Activated CD8-positive, alpha-beta memory T cell treated with anti-CD3 and anti-CD28 coated beads for 4 hours (primary cell): ENCODE results near the gene FRAS1.
"Not testable (repeated sequence)": the region's sequence is repeated elsewhere in the genome, so short reads cannot be mapped to it uniquely, and the experiment has no call there.

Experiments
- DNase-seq, 2 donors: peaks; one replicate each; pipeline ENCODE4 v3.0.0-alpha.2; 2020; ENCODE audit warnings: low read depth in 2 of 2

The FRAS1 gene

GRCh38 chr4:78057600-78058550, 752 bp downstream of the FRAS1 start:
- DNase-seq, result no peak

GRCh38 chr4:78058591-78059523, 1.7 kb downstream of the FRAS1 start:
- DNase-seq, result no peak

- no peak for DNase-seq
These were observed 2.4 kb downstream of the FRAS1 start for GRCh38 chr4:78059524-78059889.

- DNase-seq, result no peak
These were observed 2.8 kb downstream of the FRAS1 start for GRCh38 chr4:78059938-78060337.

- no peak for DNase-seq
These were observed 4.9 kb downstream of the FRAS1 start for GRCh38 chr4:78061939-78062570.

GRCh38 chr4:78065508-78066192, 8.5 kb downstream of the FRAS1 start:
- DNase-seq, result no peak

- DNase-seq, result no peak
These were observed 11.4 kb downstream of the FRAS1 start for GRCh38 chr4:78068481-78068880.

GRCh38 chr4:78069319-78069718, 12.2 kb downstream of the FRAS1 start:
- no peak for DNase-seq

GRCh38 chr4:78069859-78070258, 12.7 kb downstream of the FRAS1 start:
- no peak for DNase-seq

GRCh38 chr4:78070731-78071282, 13.7 kb downstream of the FRAS1 start:
- DNase-seq, result no peak

GRCh38 chr4:78074759-78075158, 17.6 kb downstream of the FRAS1 start:
- no peak for DNase-seq

GRCh38 chr4:78075986-78076385, 18.9 kb downstream of the FRAS1 start:
- no peak for DNase-seq

- no peak for DNase-seq
These were observed 21.0 kb downstream of the FRAS1 start for GRCh38 chr4:78078101-78078500.

GRCh38 chr4:78079726-78080430, 22.8 kb downstream of the FRAS1 start:
- DNase-seq, result no peak

- DNase-seq, result no peak
These were observed 24.4 kb downstream of the FRAS1 start for GRCh38 chr4:78081541-78081940.

GRCh38 chr4:78083035-78083434, 25.9 kb downstream of the FRAS1 start:
- no peak for DNase-seq

GRCh38 chr4:78091534-78091933, 34.4 kb downstream of the FRAS1 start:
- DNase-seq, result no peak

- not testable (repeated sequence) for DNase-seq
These were observed 35.2 kb downstream of the FRAS1 start for GRCh38 chr4:78092350-78092749.

GRCh38 chr4:78092850-78093249, 35.7 kb downstream of the FRAS1 start:
- no peak for DNase-seq

- no peak for DNase-seq
These were observed 38.0 kb downstream of the FRAS1 start for GRCh38 chr4:78095081-78095480.

GRCh38 chr4:78099058-78099457, 41.9 kb downstream of the FRAS1 start:
- DNase-seq, result no peak
